Activated naive CD4-positive, alpha-beta T cell treated with anti-CD3 and anti-CD28 coated beads, Interleukin-2, amount 10 ng/mL, durations not matched to agents 7 days and 5 days (primary cell): ENCODE results near the gene SLC6A1.

ENCODE experiments used
- CTCF ChIA-PET: fragments of 350-600 bp; sonication (Branson Sonifier 250); formaldehyde crosslinking; loops from one replicate; lab custom pipeline; 2021; ENCODE audit warnings: antibody characterized with exemption; lab: Charles Lee
- DNase-seq: peaks from one replicate; pipeline ENCODE4 v3.0.0-alpha.2; 2020
- H3K27ac Mint-ChIP-seq: one replicate; pipeline ENCODE4 v1.8.0; 2021; ENCODE audit warnings: mild to moderate bottlenecking, moderate library complexity, mixed read lengths
- H3K27me3 Mint-ChIP-seq: one replicate; pipeline ENCODE4 v1.8.0; 2021; ENCODE audit warnings: mild to moderate bottlenecking, mixed read lengths
- H3K36me3 Mint-ChIP-seq: one replicate; pipeline ENCODE4 v1.8.0; 2021; ENCODE audit warnings: mixed read lengths
- H3K4me1 Mint-ChIP-seq: one replicate; pipeline ENCODE4 v1.8.0; 2021; ENCODE audit warnings: mixed read lengths
- H3K4me3 Mint-ChIP-seq: one replicate; pipeline ENCODE4 v1.8.0; 2021; ENCODE audit warnings: mild to moderate bottlenecking, moderate library complexity, mixed read lengths
- H3K9me3 Mint-ChIP-seq: one replicate; pipeline ENCODE4 v1.8.0; 2021; ENCODE audit warnings: mixed read lengths

Gene SLC6A1

DNA sequence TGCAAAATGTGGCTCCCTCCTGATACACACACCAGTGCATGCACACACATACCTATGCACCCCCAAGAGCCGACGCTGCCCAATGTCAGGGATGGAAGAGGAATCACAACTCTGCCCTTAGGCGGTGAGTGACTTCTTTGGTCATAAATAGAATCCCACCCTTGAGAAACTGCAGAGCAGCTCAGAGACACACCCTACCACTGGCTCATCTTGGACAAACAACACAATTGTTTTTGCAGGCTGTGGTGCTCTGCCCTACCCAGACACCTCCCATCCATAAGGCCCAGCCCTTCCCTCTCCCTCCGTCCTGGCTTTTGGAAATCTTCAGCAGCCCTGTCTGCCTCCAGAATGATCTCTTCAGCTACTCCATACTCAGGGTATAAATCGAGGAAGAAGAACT lies 87.9 kb downstream of the SLC6A1 start:
- no peak overlapping the region for H3K4me3 Mint-ChIP-seq
- no peaks in the 10 kb centered on the region for H3K36me3 Mint-ChIP-seq
- H3K27me3 Mint-ChIP-seq: peaks cover 24% of the 10 kb centered on the region
- DNase-seq: no peak
- H3K27ac Mint-ChIP-seq: no peak overlapping the region
- H3K4me1 Mint-ChIP-seq: no peaks in the 10 kb centered on the region
- H3K9me3 Mint-ChIP-seq: peaks cover 3% of the 10 kb centered on the region
- CTCF ChIA-PET: no interaction called here

DNA sequence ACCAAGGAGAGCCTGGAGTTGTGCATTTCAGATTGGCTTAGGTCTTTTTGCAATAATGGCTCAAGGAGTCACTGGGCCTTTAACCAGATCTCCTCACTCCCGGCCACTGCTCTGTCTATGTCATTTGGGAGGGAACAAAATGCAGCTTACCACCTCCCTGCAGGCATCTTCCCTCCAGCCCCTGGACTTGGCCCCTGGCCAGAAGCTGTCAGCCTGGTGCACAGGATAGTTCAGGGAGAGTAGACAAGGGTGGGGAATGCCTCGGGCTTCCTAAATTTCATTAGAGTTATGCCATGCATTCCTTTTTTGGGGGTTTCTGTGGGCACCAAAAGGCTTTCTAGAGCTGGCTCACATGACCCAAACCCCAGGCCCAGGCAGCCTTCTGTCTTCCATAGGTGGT lies 91.5 kb downstream of the SLC6A1 start:
- DNase-seq: no peak
- Mint-ChIP-seq H3K36me3 (no peaks in the 10 kb centered on the region), H3K9me3 (no peaks in the 10 kb centered on the region), H3K27me3 (peaks cover 27% of the 10 kb centered on the region), H3K4me3 (no peak overlapping the region), H3K4me1 (no peaks in the 10 kb centered on the region), H3K27ac (no peak overlapping the region)
- CTCF ChIA-PET: no interaction called here

DNA sequence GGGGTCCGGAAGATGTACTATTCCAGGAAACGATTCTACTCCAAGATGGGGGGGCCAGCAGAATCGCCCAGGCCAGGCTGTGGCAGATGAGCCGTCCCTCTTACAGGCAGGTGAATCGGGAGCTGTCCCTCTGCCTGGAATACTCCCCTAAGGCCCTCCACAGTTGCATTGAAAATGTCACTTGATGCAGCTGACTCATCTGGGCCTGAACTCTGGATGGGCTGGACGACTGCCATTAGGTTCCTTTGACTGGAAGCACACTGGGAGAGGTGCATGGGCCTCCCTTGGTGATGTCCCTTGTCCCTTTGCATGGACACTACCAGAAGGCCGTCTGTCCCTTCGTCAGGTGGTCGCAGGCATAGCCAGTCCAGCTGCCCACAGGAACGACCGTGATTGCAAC lies 92.1 kb downstream of the SLC6A1 start:
- Mint-ChIP-seq H3K27ac (no peak overlapping the region), H3K4me1 (no peaks in the 10 kb centered on the region), H3K9me3 (no peaks in the 10 kb centered on the region), H3K36me3 (no peaks in the 10 kb centered on the region), H3K27me3 (peaks cover 27% of the 10 kb centered on the region), H3K4me3 (no peak overlapping the region)
- CTCF ChIA-PET: interaction anchor here (1.0 kb wide), 1 partner anchor 24 kb away, joined by 3 read pairs; no protein-coding TSS in a partner anchor
- no peak for DNase-seq

GRCh38 chr3:11085093-11085840 lies 92.7 kb downstream of the SLC6A1 start:
- CTCF ChIA-PET: interaction anchor here (1.0 kb wide), 1 partner anchor 25 kb away, joined by 3 read pairs; no protein-coding TSS in a partner anchor
- H3K4me1 Mint-ChIP-seq: no peaks in the 10 kb centered on the region
- H3K9me3 Mint-ChIP-seq: no peaks in the 10 kb centered on the region
- no peak overlapping the region for H3K27ac Mint-ChIP-seq
- H3K36me3 Mint-ChIP-seq: no peaks in the 10 kb centered on the region
- peaks cover 27% of the 10 kb centered on the region for H3K27me3 Mint-ChIP-seq
- no peak overlapping the region for H3K4me3 Mint-ChIP-seq
- DNase-seq: no peak

- no peak overlapping the region for H3K4me3 Mint-ChIP-seq
- no peak for DNase-seq
- no peaks in the 10 kb centered on the region for H3K4me1 Mint-ChIP-seq
- no peaks in the 10 kb centered on the region for H3K9me3 Mint-ChIP-seq
- no peaks in the 10 kb centered on the region for H3K36me3 Mint-ChIP-seq
- H3K27me3 Mint-ChIP-seq: peaks cover 24% of the 10 kb centered on the region
- no peak overlapping the region for H3K27ac Mint-ChIP-seq
- CTCF ChIA-PET: no interaction called here
Observed at GRCh38 chr3:11086856-11087255, 94.3 kb downstream of the SLC6A1 start.

DNA sequence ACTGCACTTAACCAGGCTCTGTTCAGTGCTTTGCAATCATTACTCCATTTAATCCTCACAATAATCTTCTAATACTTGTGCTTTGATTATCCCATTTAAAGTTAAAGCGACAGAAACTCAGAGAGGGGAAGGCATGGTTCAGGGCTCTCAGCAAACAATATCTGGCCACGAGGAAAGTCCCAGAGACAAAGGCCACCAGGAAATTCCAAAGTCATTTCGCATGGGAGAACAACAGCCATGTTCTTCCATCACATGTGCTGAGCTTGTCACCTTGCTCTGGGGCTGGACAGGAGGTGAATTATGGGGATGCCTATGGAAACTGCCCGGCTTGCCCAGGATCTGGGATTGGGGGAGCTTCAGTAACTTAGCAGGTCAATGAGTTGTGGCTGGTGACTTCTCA lies 95.5 kb downstream of the SLC6A1 start:
- CTCF ChIA-PET: no interaction called here
- H3K36me3 Mint-ChIP-seq: no peaks in the 10 kb centered on the region
- DNase-seq: no peak
- H3K27me3 Mint-ChIP-seq: peaks cover 25% of the 10 kb centered on the region
- no peaks in the 10 kb centered on the region for H3K4me1 Mint-ChIP-seq
- no peak overlapping the region for H3K4me3 Mint-ChIP-seq
- H3K9me3 Mint-ChIP-seq: no peaks in the 10 kb centered on the region
- H3K27ac Mint-ChIP-seq: no peak overlapping the region

GRCh38 chr3:11088831-11089230 lies 96.3 kb downstream of the SLC6A1 start:
- Mint-ChIP-seq H3K4me3 (no peak overlapping the region), H3K9me3 (no peaks in the 10 kb centered on the region), H3K4me1 (no peaks in the 10 kb centered on the region), H3K27ac (no peak overlapping the region), H3K27me3 (peaks cover 25% of the 10 kb centered on the region), H3K36me3 (no peaks in the 10 kb centered on the region)
- no peak for DNase-seq
- CTCF ChIA-PET: no interaction called here
